A673 (cell line): ENCODE data around the gene CEP41. TPM values are rescaled to one million over a fixed set of nuclear protein-coding genes. Genes with fewer than 3 reads are reported as not detected.

Experiments used
- BruUV-seq: library from RNA; stranded (reverse); fragments of 400-500 nt; replicated peaks from 2 replicates; lab custom pipeline; 2021; lab: Mats Ljungman, UMichigan
- CTCF ChIA-PET: fragments of 300-600 bp; sonication (Branson Sonifier 250); formaldehyde crosslinking; loops from one replicate; lab custom pipeline; 2022; ENCODE audit warnings: antibody characterized with exemption; lab: Charles Lee
- POLR2A ChIA-PET: fragments of 300-600 bp; sonication (Branson Sonifier 250); formaldehyde crosslinking; loops from one replicate; lab custom pipeline; 2022; ENCODE audit warnings: antibody characterized with exemption; ENCODE audit not compliant: low non-redundant PET; lab: Charles Lee
- DNase-seq: peaks from one replicate; pipeline ENCODE4 v3.0.0-alpha.2; 2015; ENCODE audit warnings: low spot score
- H3K27ac ChIP-seq: fragments of 200-600 bp; sonication (generic); 2 replicates; pipeline ENCODE4 v1.5.1; 2016; ENCODE audit warnings: mixed run types, low read depth, mild to moderate bottlenecking, mixed read lengths, antibody characterized with exemption, low read length; ENCODE audit not compliant: poor library complexity, severe bottlenecking
- H3K27me3 ChIP-seq: fragments of 200-600 bp; sonication (generic); replicated peaks from 2 replicates; pipeline ENCODE4 v1.6.1; 2017; ENCODE audit warnings: mixed run types, low read depth, mild to moderate bottlenecking, mixed read lengths, antibody characterized with exemption, low read length; ENCODE audit not compliant: insufficient read depth, poor library complexity
- H3K36me3 ChIP-seq: fragments of 200-600 bp; sonication (generic); 2 replicates; pipeline ENCODE4 v1.6.1; 2016; ENCODE audit warnings: mixed run types, mild to moderate bottlenecking, mixed read lengths, antibody characterized with exemption, low read length; ENCODE audit not compliant: insufficient read depth, poor library complexity, severe bottlenecking
- H3K4me1 ChIP-seq: fragments of 200-600 bp; sonication (generic); 2 replicates; pipeline ENCODE4 v1.6.1; 2017; ENCODE audit warnings: mixed run types, mild to moderate bottlenecking, mixed read lengths, antibody characterized with exemption, low read length; ENCODE audit not compliant: insufficient read depth, poor library complexity, severe bottlenecking
- H3K4me3 ChIP-seq: fragments of 200-600 bp; sonication (generic); 2 replicates; pipeline ENCODE4 v1.5.1; 2016; ENCODE audit warnings: low read depth, mixed run types, mild to moderate bottlenecking, mixed read lengths, low read length; ENCODE audit not compliant: poor library complexity, severe bottlenecking
- H3K9me3 ChIP-seq: fragments of 200-600 bp; sonication (generic); 2 replicates; pipeline ENCODE4 v1.6.1; 2016; ENCODE audit warnings: mixed run types, low read depth, mild to moderate bottlenecking, mixed read lengths, antibody characterized with exemption, low read length; ENCODE audit not compliant: poor library complexity, severe bottlenecking
- EZH2 ChIP-seq: fragments of 200-600 bp; sonication (generic); IDR thresholded peaks from 2 replicates; pipeline ENCODE4 v1.6.1; 2017; ENCODE audit warnings: borderline replicate concordance, low read depth, mild to moderate bottlenecking, mixed read lengths, antibody characterized with exemption, low read length; ENCODE audit not compliant: poor library complexity, severe bottlenecking
- intact Hi-C: fragments of 100-400 bp; cut with micrococcal nuclease; formaldehyde crosslinking; loops from one replicate; pipeline ENCODE4 v1.10.0; 2022; ENCODE audit not compliant: unreplicated experiment
- total RNA-seq: library from RNA; stranded (reverse); gene quantifications from 2 replicates; pipeline ENCODE4 v1.2.3, GENCODE V29; 2021
- TF ChIP-seq, protein P1 (sequence below): fragments of 300-800, 200-600 bp; sonication (generic); conservative IDR thresholded peaks from 2 replicates; pipeline ENCODE4 v1.5.1; 2017; ENCODE audit warnings: low read depth, mild to moderate bottlenecking, antibody characterized with exemption, low read length, moderate library complexity, mixed read lengths

Gene CEP41
- total RNA-seq, 1 experiment from 2014 or later = 25.7 TPM

DNA sequence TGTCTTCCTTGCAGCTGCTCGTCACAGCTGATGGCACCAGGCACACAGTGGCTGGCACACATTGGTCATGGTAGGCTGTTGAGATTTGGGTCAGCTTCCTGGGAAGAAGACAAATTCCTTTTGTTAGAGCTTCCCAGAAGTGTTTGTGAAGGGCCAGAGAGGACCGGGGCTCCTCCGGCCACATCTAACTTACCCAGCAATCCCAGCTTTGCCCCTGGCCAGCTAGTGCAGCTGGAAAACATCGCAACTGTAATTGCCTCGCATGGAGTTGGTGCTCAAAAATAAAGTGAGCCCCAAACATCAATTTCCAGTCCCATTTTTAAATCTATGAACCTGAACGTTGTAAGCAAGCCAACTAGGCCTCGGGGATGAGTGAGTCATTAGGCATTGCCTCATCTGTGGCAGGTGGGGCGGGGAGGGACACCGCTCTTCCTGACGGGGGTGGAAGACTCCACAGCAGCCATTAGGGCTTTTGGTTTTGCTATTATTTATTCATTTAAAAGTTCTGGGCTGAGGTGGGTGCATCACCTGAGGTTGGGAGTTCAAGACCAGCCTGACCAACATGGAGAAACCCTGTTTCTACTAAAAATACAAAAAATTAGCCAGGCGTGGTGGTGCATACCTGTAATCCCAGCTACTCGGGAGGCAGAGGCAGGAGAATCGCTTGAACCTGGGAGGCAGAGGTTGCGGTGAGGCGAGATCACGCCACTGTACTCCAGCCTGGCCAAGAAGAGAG lies 83.8 kb downstream of the CEP41 start:
- H3K27me3 ChIP-seq = no peaks in the 10 kb centered on the region
- TF ChIP-seq EZH2 = no peak
- TF ChIP-seq, protein P1, sequence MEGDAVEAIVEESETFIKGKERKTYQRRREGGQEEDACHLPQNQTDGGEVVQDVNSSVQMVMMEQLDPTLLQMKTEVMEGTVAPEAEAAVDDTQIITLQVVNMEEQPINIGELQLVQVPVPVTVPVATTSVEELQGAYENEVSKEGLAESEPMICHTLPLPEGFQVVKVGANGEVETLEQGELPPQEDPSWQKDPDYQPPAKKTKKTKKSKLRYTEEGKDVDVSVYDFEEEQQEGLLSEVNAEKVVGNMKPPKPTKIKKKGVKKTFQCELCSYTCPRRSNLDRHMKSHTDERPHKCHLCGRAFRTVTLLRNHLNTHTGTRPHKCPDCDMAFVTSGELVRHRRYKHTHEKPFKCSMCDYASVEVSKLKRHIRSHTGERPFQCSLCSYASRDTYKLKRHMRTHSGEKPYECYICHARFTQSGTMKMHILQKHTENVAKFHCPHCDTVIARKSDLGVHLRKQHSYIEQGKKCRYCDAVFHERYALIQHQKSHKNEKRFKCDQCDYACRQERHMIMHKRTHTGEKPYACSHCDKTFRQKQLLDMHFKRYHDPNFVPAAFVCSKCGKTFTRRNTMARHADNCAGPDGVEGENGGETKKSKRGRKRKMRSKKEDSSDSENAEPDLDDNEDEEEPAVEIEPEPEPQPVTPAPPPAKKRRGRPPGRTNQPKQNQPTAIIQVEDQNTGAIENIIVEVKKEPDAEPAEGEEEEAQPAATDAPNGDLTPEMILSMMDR = no peak
- DNase-seq = no peak
- no TSS peak for BruUV-seq
- H3K9me3 ChIP-seq = peaks cover 5% of the 10 kb centered on the region
- POLR2A ChIA-PET = interaction anchor here (0.6 kb wide), 1 partner anchor 178 kb away, joined by 3 read pairs; no protein-coding TSS in a partner anchor
- intact Hi-C loops = no loop called here
- no peak overlapping the region for H3K4me3 ChIP-seq
- no peaks in the 10 kb centered on the region for H3K36me3 ChIP-seq
- peaks cover 18% of the 10 kb centered on the region for H3K4me1 ChIP-seq
- CTCF ChIA-PET = no interaction called here
- peak overlapping the region; percentile 59 for H3K27ac ChIP-seq

- Histone ChIP-seq H3K27me3 (no peaks in the 10 kb centered on the region), H3K36me3 (no peaks in the 10 kb centered on the region), H3K4me3 (no peak overlapping the region), H3K9me3 (peaks cover 5% of the 10 kb centered on the region), H3K4me1 (peaks cover 18% of the 10 kb centered on the region), H3K27ac (peak overlapping the region; percentile 59)
- intact Hi-C loops = no loop called here
- no peak for TF ChIP-seq EZH2
- TF ChIP-seq, protein P1 = no peak
- peak; percentile 36 for DNase-seq
- BruUV-seq = no TSS peak
- ChIA-PET POLR2A (no interaction called here), CTCF (no interaction called here)
Measured at GRCh38 chr7:130356121-130356875, 84.5 kb downstream of the CEP41 start.

GRCh38 chr7:130353196-130353595 lies 87.6 kb downstream of the CEP41 start:
- intact Hi-C loops = loop anchor here (2.0 kb wide), 1 partner anchor 74 kb away; no protein-coding TSS in a partner anchor
- no TSS peak for BruUV-seq
- DNase-seq = no peak
- H3K9me3 ChIP-seq = no peaks in the 10 kb centered on the region
- no peaks in the 10 kb centered on the region for H3K27me3 ChIP-seq
- TF ChIP-seq EZH2 = no peak
- TF ChIP-seq, protein P1 = no peak
- peaks cover 18% of the 10 kb centered on the region for H3K4me1 ChIP-seq
- CTCF ChIA-PET = no interaction called here
- no peak overlapping the region for H3K4me3 ChIP-seq
- no peaks in the 10 kb centered on the region for H3K36me3 ChIP-seq
- no peak overlapping the region for H3K27ac ChIP-seq
- POLR2A ChIA-PET = no interaction called here
